Measurements from ENCODE around the gene PHETA2. TPM values are rescaled to one million over a fixed set of nuclear protein-coding genes. Genes with fewer than 3 reads are reported as not detected.

The PHETA2 gene
- total RNA-seq, 4 donors from 2014 or later, result 16.6 to 34.6 (median 25.4) TPM

DNA sequence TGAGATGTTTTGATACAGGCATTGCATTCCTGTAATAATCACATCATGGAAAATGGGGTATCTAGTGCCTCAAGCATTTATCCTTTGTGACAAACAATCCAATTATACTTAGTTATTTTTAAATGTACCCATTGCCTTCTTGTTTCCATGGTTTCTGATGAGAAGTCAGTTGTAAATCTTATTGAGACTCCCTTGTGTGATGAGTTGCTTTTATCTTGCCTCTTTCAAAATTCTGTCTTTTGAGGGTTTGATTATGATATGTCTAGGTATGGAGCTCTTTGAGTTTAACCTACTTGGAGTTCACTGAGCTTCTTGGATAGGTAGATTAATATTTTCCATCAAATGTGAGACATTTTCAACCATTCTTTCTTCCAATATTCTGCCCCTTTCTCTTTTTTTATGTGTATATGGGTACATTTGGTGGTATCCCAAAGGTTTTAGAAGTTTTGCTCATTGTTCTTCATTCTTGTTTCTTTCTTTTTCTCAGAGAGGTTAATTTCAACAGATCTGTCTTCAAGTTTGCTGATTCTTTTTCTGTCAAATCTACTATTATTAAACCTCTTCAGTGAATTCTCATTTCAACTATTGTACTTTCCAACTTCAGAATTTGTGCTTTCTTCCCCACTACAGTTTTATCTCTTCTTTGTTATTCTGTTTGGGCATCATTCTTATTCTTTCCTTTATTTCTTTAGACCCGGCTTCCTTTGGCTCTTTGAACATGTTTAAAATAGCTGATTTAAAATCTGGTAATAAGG is 17.1 kb upstream of the PHETA2 start:
- Histone ChIP-seq H3K36me3 (peaks cover 30 to 39% (median 37%) of the 10 kb centered on the region in 4 donors), H3K4me1 (no peaks in the 10 kb centered on the region), H3K27ac (replicated peaks in 1 of 4) (no peak overlapping the region), H3K27me3 (no peaks in the 10 kb centered on the region), H3K9me3 (peaks cover 0 to 6% (median 0%) of the 10 kb centered on the region in 4 donors), H3K4me3 (no peak overlapping the region)
- intact Hi-C loops (cut with DNase I), result no loop called here
- DNase-seq (ENCODE audit: extremely low spot score), result no peak
- TF ChIP-seq POLR2AphosphoS5 (IDR thresholded peaks at IDR 0.05), result no peak
- no peak for TF ChIP-seq EP300 (IDR thresholded peaks at IDR 0.05)
- TF ChIP-seq, protein P1, sequence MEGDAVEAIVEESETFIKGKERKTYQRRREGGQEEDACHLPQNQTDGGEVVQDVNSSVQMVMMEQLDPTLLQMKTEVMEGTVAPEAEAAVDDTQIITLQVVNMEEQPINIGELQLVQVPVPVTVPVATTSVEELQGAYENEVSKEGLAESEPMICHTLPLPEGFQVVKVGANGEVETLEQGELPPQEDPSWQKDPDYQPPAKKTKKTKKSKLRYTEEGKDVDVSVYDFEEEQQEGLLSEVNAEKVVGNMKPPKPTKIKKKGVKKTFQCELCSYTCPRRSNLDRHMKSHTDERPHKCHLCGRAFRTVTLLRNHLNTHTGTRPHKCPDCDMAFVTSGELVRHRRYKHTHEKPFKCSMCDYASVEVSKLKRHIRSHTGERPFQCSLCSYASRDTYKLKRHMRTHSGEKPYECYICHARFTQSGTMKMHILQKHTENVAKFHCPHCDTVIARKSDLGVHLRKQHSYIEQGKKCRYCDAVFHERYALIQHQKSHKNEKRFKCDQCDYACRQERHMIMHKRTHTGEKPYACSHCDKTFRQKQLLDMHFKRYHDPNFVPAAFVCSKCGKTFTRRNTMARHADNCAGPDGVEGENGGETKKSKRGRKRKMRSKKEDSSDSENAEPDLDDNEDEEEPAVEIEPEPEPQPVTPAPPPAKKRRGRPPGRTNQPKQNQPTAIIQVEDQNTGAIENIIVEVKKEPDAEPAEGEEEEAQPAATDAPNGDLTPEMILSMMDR (IDR thresholded peaks at IDR 0.05), result no peak
- no peak for TF ChIP-seq POLR2A (IDR thresholded peaks at IDR 0.05; ENCODE audit: low read depth)
- 98% methylated on average over 1 of the region's 1 CpG for WGBS

DNA sequence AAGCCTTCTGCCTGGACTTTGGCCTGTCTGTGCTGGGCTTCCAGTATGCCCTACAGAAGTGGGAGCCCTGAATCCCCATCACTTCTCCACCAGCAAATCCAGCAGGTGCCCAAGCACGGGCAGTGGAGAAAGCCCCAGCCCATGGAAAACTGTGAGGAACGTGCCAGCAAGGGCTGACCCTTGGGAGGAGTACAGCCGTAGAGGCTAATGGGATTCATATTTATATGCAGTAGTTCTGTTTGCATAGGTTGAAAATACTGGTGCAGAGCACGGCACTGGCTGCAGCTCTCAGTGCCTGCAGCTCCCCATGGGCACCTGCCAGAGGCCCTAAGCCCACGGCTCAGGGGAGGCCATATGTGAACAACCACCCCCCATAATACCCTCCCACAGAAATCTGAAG is 13.6 kb upstream of the PHETA2 start:
- DNase-seq (ENCODE audit: extremely low spot score), result no peak
- no peaks in the 10 kb centered on the region for H3K4me1 ChIP-seq
- peaks cover 46 to 72% (median 64%) of the 10 kb centered on the region in 4 donors for H3K36me3 ChIP-seq
- H3K27me3 ChIP-seq, result no peaks in the 10 kb centered on the region
- no peak overlapping the region for H3K27ac ChIP-seq (replicated peaks in 1 of 4)
- intact Hi-C loops (cut with DNase I), result no loop called here
- WGBS, result 94% methylated on average over 4 of the region's 5 CpGs
- H3K4me3 ChIP-seq, result no peak overlapping the region
- TF ChIP-seq EP300 (IDR thresholded peaks at IDR 0.05), result no peak
- TF ChIP-seq POLR2A (IDR thresholded peaks at IDR 0.05; ENCODE audit: low read depth), result no peak
- no peak for TF ChIP-seq POLR2AphosphoS5 (IDR thresholded peaks at IDR 0.05)
- TF ChIP-seq, protein P1 (IDR thresholded peaks at IDR 0.05), result no peak
- H3K9me3 ChIP-seq, result peaks cover 0 to 6% (median 0%) of the 10 kb centered on the region in 4 donors

DNA sequence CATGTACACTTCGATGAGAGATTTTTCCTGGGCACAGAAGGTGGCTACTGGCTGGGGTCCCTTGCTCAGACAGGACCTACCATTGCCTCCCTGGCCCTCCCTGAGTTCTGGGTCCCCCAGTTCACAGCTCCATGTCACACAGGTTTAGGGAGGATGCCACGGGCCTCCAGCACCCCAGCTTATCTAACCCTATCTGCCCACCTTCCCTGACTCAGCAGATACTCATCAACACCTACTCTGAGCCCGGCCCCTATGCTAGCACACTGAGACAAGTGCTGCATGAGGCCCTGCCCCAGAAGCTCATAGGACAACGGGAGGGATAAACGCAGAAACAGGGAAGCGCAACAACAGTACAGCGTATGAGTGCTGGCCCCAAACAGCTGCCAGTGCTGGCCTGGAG is 13.0 kb upstream of the PHETA2 start:
- H3K4me1 ChIP-seq, result no peaks in the 10 kb centered on the region
- intact Hi-C loops (cut with DNase I), result no loop called here
- H3K36me3 ChIP-seq, result peaks cover 51 to 78% (median 70%) of the 10 kb centered on the region in 4 donors

DNA sequence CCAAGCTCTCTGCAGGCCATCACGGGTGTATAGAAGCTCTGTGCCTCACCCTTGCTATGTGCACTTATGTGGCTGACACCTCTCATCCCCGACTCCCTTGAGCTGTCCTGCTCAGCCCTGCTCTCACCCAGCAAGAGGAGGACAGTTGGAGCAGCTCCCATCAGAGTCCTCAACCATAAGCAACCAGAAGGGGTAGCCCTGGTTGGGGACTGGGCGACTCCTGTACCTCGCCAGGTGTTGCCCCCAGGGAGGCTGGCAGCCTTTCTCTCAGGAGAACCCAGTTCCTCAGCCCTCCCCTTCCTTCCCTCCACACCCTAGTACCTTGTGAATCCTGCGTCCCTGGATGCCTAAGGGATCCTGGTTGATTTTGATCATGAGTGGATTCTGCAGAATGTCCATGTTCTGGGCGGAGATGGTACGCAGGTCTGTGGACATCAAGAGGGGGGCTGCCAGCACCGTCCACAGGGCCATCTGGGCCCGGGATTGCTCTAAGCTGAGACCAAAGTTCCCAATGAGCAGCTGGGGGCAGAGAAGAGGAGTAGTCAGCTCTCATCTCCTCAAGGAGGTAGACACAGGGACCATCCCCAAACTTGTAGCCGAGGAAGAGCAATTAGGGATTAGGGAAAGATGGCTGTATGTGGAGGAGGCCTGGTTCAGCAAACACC is 11.4 kb upstream of the PHETA2 start:
- Histone ChIP-seq H3K4me1 (no peaks in the 10 kb centered on the region), H3K4me3 (no peak overlapping the region), H3K27me3 (no peaks in the 10 kb centered on the region), H3K9me3 (no peaks in the 10 kb centered on the region), H3K36me3 (peaks cover 62 to 94% (median 86%) of the 10 kb centered on the region in 4 donors), H3K27ac (replicated peaks in 1 of 4) (no peak overlapping the region)
- 98% methylated on average over 9 of the region's 10 CpGs for WGBS
- no peak for DNase-seq (ENCODE audit: extremely low spot score)
- TF ChIP-seq, protein P1 (IDR thresholded peaks at IDR 0.05), result no peak
- TF ChIP-seq POLR2A (IDR thresholded peaks at IDR 0.05; ENCODE audit: low read depth), result no peak
- TF ChIP-seq EP300 (IDR thresholded peaks at IDR 0.05), result no peak
- TF ChIP-seq POLR2AphosphoS5 (IDR thresholded peaks at IDR 0.05), result no peak
- intact Hi-C loops (cut with DNase I), result no loop called here

More for the DNA sequence above, 13.0 kb upstream of the PHETA2 start:
- Histone ChIP-seq H3K27me3 (no peaks in the 10 kb centered on the region), H3K9me3 (peaks cover 0 to 6% (median 0%) of the 10 kb centered on the region in 4 donors), H3K4me3 (no peak overlapping the region), H3K27ac (replicated peaks in 1 of 4) (no peak overlapping the region)
- DNase-seq (ENCODE audit: extremely low spot score), result no peak
- 93% methylated on average over 6 of the region's 7 CpGs for WGBS
- TF ChIP-seq EP300 (IDR thresholded peaks at IDR 0.05), result no peak
- TF ChIP-seq, protein P1 (IDR thresholded peaks at IDR 0.05), result no peak

All from esophagus muscularis mucosa (tissue), 4 donors.